HS-5 (cell line): ENCODE measurements around the gene EXOC6B.
A peak's percentile ranks its signal among the peaks of the same experiment; 100 is the strongest.

ENCODE experiments used
- DNase-seq: peaks from one replicate; pipeline ENCODE4 v3.0.0-alpha.2; 2012; ENCODE audit warnings: low read depth

The EXOC6B gene

DNA sequence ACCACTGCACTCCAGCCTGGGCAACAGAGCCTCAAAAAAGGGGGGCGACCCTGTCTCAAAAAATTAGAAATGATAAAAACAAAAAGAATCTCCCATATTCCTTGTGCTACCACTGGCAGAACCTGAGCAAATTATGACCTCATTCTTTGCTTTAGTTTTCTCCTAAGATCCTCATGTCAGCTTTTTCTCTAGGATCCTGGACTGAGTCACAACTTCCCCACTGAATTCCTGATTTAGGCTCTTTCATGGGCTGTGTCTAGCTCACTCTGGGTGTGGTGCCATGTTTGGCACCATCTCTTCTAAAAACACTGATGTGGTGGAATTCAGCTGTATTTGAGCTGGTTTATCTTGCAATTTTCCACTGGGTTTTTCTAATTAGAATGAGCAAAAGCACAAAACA, 37.1 kb downstream of the EXOC6B start:
- no peak for DNase-seq

DNA sequence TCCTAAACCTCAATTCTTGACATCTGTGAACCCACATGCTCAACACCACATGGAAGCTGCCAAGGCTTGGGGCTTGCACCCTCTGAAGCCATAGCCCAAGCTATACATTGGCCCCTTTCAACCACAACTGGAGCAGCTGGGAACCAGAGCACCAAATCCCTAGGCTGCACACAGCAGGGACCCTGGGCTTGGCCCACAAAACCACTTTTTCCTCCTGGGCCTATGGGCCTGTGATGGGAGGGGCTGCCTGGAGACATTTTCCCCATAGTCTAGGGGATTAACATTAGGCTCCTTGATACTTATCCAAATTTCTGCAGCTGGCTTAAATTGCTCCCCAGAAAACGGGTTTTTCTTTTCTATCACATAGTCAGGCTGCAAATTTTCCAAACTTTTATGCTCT, 40.3 kb downstream of the EXOC6B start:
- DNase-seq, result no peak

DNA sequence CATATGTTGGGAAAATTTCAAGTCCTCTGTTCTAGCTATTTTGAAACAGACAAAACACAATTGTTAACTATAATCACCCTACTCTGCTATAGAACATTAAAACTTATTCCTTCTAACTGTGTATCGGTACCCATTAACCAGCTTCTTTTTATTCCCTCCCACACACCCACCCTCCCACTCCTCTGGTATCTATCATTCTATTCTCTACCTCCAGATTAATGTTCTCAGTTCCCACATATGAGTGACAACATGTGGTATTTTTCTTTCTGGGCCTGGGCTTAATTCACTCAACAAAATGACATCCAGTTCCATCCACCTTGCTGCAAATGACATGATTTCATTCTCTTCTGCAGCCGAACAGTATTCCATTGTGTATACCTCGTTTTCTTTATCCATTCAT, 43.3 kb downstream of the EXOC6B start:
- no peak for DNase-seq

DNA sequence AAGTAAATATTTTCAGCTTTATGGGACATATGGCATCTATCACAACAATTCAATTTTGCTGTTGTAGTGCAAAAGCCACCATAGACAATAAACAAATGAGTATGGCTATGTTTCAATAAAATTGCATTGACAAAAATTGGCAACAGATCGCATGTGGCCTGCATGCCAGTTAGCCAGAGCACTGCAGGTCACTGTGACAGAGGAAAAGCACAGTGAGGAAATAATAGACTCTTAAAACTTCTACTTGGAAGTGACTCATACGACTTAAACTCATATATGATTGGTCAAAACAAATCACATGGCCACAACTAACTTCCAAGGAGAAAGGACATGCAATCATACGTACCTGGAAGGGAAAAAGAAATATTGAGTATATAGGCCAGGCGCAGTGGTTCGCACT, 44.4 kb downstream of the EXOC6B start:
- DNase-seq, result no peak

DNA sequence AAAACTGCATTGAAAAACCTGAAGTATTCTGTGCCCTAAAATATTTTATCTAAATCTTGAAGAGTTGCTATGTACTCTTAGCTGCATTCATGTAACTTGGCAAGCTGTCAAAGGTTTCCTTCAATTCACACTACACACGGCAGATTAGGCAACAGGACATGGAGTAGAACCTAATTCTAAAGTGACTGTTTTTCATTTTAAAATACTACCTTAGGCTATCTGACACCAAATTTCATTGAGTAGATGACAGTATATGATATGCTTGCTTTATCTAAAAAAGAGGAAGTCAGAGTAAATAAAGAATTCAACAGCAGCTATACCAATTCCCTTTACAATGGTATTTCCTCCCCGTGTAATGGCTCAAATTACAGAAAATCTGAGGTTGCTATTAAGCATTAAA, 45.4 kb downstream of the EXOC6B start:
- DNase-seq, result no peak

DNA sequence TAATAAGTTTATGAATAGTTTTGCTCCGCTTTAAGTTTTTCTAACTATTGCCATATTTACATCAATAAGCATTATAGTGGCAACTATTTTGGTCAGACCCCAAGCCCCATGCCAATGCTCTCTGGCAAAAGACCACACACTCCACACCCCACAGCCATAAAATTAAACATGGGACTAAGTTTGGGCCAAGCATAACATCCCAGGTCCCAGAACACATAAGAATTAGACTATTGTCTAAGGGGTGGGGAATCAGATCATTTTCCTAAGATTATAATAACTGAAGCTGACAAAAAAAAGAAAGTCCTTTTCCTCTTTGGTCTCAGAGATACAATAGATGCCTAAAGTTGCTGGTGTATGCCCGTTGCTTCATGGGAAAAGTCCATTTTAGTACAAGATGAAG, 46.3 kb downstream of the EXOC6B start:
- DNase-seq, result no peak

DNA sequence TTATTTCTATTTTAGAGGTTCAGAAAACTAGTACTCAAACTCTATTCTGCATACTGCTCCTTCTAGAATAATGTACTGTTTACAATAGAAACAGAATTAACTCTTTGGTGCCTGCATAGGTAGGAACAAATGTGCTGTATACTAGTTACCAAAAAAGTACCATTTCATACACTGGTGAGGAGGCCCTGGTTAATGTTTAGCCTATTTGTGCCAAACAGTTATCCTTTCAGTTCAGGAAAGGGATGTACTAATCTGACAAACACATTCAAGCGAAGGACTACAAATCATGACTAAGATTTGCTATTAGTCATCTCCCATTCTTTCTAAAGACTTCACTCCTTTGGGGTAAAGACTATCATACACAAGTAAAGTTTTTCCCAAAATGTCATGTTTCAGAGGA, 47.4 kb downstream of the EXOC6B start:
- DNase-seq, result no peak

DNA sequence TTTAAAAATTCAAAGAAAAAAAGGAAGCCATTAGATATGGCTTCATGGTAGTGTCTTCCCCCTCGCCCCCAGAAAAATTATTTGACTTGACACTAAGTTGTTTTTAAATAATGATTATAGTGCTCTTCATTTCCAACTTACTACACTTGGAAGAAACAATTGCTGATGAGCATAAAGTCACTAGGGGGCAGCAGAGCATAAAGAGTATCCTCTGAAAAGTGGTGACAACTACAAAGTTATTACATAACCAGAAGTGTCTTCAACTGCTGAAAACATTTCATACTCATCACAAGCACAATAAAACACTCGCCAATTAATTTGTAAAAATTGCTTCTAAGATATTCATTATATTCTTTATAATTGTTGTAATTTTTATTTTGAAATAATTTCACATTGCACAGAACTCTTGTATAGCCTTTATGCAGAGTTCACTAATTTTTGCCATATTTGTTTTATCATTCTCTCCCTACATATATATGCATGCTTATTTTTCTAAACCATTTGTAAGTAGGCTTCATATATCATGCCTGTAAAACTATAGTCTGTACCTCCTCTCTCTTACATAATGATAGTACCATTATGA, 54.9 kb downstream of the EXOC6B start:
- no peak for DNase-seq

DNA sequence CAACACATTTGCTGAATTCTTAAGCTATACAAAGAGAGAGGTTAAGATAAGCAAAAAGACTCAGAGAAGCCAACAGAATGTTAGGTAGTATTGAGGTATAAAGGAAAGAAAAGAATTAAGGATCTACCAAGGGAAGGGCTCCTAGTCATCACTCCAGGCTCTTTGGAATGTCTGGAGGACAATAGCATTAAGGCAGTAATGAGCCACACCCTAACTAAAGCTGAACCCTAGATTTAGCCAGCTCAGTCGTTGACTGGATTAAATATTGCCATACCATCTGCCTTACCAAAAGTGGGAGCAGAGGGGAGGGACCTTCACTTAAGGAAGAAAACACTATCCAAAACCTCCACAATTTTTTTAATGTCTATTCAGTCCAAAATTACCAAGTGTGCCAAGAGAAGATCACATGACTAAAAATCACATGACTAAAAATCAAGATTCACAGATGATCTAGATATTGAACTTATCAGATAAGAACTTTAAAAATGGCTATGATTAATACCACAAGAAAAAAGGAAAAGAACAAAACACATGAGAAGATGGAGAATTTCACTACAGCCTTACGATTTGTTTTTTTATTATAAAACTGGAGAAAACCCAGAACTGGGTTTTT, 59.7 kb downstream of the EXOC6B start:
- peak; percentile 30 for DNase-seq

DNA sequence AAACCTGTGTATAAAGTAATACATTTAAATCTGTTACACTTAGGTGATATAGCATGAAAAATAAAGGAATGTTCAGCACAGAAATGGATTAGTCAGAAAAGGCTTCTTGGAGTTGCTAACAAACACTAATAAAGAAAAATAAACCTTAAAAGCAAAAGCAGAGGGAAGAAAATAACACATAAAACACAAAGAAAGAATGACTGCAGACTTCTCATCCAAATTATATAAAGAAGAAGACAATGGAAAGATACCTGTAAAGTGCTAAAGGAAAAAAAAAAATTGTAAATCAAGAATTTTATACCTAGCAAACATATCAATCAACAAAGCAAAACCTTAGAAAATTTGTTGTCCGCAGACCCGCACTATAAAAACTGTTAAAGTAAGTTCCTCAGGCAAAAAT, 63.6 kb downstream of the EXOC6B start:
- no peak for DNase-seq

DNA sequence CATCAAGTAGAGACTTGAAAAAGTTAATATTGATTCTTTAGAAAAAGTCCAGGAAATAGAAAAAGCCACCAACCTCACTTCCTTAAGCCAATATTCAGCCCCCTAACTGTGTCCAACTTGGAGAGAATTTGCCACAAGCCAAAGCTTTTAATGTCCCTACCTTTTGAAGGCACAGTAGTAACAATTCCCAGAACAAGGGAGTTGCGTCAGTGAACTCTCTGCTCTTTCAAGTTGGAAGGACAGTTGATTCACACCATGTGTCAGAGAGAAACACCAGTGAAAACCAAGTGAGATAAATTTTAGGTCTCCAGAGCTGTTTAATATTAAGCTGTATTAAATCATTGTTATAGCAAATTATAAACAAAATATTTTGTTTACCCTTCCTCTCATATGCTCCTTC, 66.1 kb downstream of the EXOC6B start:
- DNase-seq, result no peak

DNA sequence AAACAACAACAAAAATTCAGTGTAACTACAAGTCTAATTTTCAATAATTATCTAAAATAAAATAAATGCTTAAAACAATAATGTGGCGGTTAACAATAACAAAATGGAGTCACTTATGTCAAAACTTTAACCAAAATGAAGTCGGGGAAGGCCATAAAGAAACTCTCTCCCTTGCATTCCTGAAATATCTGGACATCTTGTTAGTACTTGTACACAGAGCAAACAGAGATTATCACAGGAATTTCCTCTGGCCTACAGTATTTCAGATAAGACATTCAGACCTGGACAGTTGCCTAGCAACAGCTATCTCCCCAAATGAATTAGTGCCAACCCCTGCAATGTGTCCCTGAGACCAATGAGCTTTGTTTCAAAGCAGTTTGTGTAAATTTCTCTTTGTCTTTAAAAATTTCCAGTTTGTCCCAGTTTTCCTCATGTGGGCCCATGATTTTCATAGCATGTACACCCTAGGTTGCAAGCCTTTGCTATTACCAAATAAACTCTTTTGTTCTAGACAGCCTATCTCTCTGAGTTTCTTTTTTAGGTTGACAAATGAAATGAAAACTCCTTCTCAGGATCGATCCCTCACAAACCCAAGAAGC, 68.6 kb downstream of the EXOC6B start:
- no peak for DNase-seq

DNA sequence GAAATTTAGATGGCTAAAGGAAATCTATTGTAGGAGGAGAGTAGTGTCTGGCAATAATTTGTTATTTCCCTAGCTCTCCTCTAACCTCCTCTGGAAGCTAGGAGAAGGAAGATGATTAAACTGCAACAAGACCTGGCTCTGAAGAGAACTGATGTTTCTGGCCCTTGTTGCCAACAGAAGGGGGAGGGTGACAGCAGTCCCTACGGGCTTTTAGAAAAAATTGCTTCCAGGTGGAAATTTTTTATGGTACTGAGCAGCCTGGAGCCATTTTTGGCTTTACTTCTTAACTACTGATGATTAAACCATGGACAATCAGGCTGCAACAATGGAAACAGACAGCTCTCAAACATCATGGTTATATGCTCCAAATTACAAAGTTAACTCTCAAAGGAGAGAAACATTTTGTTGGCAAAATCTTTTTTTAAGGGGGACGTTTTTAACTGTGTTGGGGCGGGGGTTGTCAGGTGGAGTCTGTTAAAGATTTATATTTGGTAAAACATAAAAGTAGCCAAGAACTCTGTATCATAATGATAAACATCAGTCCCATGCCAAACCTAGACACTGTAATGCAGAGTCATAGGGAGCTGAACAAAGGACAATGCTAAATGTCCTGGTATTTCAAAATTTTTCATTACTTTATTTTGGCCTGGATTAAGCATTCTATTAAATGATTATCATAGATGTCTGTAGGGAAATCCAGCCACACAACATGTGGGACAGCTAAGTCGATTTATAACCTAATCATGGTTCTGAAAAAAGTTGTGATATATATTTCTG, 70.0 kb downstream of the EXOC6B start:
- DNase-seq, result no peak

DNA sequence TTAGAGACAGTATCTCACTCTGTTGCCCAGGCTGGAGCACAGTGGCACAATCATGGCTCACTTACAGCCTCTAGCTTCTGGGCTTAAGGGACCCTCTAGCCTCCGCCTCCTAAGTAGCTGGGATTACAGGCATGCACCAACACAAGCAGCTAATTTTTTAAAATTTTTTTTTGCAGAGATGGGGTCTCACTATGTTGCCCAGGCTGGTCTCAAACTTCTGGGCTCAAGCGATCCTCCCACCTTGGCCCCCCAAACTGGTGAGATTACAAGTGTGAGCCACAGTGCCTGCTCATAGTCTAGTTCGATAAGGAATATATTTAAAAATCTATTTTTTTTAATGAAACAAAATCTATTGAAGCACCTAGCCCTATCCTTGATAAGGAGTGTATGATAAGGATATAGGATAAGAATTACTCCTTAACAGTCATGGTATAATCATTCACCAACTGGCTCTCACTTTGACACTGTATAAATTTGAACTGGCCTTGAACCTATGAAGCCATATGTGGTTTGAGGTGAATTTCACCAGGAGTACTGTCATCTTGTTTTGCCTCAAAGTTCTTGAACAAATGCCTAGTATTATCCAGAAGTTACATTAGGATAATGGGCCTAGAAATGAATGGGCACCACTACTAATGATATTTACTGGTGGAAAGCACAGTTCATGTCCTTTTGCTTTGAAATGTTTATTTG, 71.1 kb downstream of the EXOC6B start:
- DNase-seq, result no peak

DNA sequence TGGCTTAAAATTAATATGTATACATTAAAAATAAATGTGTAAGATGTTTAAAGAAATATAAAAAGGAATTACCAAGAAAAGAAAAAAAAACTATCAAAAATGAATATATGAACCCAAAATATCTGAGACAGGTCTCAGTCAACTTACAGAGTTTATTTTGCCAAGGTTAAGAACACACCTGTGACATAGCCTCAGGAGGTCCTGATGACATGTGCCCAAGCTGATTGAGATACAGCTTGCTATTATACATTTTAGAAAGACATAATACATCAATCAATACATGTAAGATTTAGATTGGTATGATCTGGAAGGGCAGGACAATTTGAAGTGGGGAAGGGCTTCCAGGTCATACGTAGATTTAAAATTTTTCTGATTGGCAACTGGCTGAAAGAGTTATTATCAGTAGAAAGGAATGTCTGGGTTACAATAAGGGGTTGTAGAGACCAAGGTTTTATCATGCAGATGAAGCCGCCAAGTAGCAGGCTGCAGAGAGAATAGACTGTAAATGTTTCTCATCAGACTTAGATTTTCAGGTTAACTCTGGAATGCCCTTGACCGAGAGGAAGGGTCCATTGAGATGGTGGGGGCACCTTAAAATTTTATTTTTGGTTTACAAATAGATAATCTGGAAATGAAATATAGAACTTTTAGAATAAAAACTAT, 74.7 kb downstream of the EXOC6B start:
- DNase-seq, result no peak

DNA sequence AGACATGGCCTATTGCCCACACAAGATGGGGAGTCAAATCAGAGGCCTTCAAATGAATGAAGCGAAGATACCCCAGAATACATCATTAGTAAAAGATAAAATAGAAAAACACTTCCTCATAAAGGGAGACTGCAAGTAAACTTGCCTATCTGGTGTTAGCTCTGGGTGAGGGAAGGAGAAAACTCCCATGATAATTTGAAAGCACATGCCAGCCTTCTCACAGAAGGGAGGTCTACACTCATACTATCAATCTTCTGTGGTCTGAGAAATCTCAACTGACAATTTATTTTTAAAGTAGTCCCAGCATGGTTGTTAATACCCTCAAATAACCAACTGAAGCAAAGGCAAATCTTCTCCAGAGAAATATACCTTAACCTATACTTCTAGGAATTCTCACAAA, 75.4 kb downstream of the EXOC6B start:
- no peak for DNase-seq

DNA sequence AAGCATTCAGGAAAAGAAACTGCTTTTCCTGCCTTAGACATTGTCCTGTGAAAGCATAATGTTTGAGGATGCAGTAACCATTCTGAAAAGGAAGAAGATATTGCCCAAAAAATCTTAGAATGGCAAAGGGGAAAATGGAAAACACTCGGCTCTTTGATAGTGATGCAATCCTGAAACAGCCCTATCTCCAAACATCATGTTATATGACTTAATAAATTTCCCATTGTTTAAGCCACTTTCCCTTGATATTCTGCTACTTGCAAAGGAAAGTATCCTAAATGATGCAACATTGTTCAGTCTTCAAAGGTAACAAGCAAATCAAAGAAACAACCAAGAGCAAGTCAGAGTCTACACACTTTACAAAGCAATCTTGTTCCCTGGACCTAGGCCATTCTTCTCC, 78.5 kb downstream of the EXOC6B start:
- no peak for DNase-seq

DNA sequence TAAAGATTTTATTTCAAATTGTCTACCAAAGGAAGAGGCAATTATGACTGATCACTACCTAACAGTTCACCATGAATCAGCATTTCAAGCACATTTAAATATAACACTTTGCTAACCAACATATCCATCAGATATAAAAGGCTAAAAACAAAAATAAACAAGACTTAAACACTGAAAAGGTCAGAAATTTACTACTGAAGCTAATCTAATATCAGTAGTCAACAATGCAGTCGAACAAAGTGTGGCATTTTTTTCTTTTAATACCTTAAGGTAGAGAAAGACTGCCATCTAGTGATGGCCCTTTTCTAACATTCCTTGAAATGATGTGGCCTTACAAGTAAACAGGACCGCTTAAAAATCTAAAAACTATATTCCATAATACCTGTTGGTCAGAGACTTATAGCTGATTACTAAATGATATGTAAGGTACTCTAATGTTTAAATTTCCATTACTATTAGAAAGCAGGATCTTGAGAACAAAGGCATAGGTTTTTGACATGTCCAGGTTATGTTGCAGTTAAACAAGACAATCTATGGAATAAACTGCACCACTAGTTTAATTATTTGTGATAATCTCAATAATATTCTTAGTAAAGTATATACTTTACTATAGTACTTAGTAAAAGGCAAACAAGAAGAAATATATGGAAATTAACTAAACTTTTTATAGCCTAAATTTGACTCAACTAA, 80.0 kb downstream of the EXOC6B start:
- no peak for DNase-seq

DNA sequence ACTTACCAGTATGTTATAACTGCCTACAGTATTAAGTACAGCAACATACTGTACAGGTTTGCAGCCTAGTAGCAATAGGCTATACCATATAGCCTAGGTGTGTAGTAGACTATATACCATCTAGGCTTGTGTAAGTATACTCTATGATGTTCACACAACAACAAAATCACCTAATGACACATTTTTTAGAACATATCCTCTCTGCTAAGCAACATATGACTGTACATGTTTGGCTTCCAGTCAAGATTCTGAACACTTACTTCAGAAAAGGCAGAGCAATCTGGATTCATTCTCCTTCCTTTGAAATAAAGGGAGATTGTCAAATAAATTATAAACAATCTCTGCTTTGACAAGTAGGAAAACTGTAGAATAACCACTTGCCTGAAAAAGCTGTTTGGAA, 81.8 kb downstream of the EXOC6B start:
- no peak for DNase-seq

DNA sequence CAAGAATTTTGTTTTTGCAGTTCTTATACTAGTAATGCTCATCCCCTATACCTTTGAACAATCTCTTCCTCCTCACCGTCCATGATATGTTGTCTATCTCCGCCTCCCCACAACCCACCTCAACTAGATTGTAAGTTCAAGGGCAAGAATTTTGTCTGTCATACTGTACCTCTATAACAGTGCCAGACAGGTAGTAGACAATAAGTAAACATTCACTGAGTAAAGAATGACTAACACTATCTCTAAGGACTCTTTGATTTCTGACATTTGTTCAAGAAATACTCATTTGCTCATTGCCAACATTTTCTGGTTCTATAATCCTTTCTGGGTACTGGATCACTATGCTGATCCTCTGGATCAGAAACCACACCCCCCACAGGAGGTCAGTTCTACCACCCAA, 82.4 kb downstream of the EXOC6B start:
- DNase-seq, result no peak

DNA sequence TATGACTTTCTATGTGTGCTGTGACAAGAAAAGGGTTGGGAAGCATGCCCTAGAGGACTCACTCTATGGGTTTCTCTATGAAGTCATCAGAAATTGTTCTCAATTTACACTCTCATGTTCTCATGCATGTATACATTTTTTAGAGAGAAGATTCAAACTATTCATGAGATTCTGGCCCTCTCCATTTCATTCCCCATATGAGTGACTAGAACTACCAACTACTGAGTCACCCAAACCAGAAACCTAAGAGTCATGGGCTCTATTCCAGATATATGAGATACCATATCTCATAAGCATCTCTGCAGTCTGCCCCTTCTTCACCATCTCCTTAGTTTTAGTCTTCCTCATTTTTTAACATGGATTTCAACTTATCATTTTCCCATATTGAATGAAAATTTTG, 87.7 kb downstream of the EXOC6B start:
- DNase-seq, result no peak

DNA sequence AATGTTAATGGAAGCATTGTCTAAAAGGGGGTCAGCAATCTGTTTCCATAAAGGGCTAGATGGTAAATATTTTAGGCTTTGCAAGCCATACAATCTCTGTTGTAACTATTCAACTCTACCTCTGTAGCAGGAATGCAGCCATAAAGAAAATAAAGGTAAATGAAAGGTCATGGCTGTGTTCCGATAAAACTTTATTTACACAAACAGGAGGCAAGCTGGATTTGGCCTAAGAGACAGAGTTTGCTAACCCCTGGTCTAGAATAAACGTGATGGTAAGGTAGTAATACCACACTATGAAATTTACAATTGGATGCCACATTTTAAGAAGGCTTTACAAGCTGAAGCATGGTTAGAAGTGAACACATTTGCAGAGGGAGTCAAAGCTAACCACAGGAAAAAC, 91.4 kb downstream of the EXOC6B start:
- DNase-seq, result no peak
